ENCODE results near the gene BPIFB4.

DNA sequence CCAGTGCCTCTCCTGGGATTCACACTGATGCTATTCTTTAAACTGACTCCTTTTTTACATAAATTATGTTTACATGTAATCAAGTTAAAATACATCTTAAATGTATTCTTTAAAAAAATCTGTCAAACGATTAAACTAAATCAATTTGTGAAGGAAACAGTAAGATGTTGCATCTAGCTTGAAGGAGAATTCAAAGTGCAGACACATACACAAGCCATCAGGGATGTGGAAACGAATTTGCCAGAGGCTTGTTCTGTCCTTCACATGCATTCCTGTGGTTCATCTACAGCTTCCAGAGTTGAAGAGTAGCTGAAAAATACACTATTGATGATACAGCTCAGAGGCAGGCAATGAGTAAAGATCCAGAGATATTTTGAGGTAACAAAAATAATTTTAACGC lies 33.0 kb upstream of the BPIFB4 start:
- TF ChIP-seq, protein P1, sequence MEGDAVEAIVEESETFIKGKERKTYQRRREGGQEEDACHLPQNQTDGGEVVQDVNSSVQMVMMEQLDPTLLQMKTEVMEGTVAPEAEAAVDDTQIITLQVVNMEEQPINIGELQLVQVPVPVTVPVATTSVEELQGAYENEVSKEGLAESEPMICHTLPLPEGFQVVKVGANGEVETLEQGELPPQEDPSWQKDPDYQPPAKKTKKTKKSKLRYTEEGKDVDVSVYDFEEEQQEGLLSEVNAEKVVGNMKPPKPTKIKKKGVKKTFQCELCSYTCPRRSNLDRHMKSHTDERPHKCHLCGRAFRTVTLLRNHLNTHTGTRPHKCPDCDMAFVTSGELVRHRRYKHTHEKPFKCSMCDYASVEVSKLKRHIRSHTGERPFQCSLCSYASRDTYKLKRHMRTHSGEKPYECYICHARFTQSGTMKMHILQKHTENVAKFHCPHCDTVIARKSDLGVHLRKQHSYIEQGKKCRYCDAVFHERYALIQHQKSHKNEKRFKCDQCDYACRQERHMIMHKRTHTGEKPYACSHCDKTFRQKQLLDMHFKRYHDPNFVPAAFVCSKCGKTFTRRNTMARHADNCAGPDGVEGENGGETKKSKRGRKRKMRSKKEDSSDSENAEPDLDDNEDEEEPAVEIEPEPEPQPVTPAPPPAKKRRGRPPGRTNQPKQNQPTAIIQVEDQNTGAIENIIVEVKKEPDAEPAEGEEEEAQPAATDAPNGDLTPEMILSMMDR (IDR thresholded peaks at IDR 0.05; ENCODE audit: low read length), result no peak
- TF ChIP-seq EZH2 (optimal IDR thresholded peaks at IDR 0.05; ENCODE audit: low read depth, low read length) (no peak), EZH2phosphoT487 (IDR thresholded peaks at IDR 0.05; ENCODE audit: low read length) (no peak)
